GM19324 (cell line): Measurements from ENCODE around the gene AGBL4.
"Not testable (repeated sequence)": the region's sequence is repeated elsewhere in the genome, so short reads cannot be mapped to it uniquely, and the experiment has no call there.

Experiments used
- ATAC-seq: cut with Tn5 transposase; IDR thresholded peaks from one replicate; pipeline ENCODE4 v1.9.1; 2021; ENCODE audit warnings: mild to moderate bottlenecking, moderate library complexity; ENCODE audit not compliant: unreplicated experiment, low FRiP score

The AGBL4 gene

DNA sequence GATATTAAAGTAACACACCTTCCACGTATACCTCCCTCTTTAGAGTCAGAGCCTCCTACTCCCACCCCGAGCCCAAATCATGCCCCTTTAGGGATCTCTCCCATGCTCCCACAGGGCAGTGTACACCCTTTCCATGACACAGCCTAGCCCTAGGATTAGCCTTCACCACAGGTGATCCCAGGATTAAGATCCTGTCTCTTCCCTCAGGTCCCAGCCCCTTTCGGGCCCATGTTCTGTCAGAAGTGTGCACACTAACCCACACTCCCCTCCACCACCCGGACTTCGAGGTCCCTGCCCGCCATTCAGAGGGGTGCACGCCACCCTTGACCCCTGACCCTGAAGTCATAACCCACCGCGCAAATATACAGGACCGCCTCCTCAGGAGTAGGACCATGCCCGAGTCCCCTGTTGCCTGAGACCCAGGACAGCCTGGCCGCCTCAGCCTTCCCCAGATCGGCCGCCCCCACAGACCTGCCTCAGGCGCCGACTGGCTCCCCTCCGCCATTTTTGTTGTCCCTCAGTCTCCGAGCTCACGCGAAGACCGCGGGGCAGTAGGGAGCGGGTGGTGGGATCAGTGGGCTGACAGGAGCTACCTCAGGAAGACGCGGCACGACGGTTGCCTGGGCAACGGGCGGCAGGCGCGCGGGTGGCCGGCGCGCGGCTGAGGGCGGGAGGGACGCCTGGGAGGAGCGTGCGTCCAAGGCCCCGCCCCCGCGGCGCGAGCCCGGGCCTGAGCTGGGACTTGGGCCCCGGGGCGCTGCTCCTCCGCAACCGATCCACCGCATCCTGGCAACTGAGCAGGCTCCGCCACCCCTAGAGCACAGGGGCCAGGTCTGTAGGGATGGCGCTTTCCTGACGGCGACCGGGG lies at the start of gene AGBL4:
Gene AGBL4, minus strand, starts transcription at position 663 of the 868 bp plus-strand sequence.
- ATAC-seq = no peak

GRCh38 chr1:50066806-50067205 lies 43.1 kb upstream of the AGBL4 start:
- ATAC-seq = no peak

- no peak for ATAC-seq
Observed at GRCh38 chr1:50060279-50060678, 36.5 kb upstream of the AGBL4 start.

DNA sequence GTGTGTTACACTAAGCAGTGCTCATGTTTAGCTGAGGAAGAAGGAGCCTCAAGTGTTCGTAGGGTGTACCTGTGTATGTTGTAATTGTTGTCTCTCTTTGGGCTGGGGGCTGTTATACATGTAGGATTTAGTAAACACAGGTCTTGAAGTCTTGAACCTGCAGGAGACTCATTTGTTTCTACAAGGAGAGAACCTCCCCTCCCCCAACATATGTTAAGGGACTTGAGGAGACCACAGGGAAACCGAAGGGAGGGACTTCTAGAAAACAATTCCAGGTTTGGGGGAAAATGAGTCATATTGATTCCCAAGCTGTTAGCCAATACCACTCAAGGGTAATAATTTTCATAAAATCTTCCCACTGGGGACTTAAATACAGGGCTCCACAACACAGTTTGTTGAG lies 25.0 kb upstream of the AGBL4 start:
- ATAC-seq = no peak

DNA sequence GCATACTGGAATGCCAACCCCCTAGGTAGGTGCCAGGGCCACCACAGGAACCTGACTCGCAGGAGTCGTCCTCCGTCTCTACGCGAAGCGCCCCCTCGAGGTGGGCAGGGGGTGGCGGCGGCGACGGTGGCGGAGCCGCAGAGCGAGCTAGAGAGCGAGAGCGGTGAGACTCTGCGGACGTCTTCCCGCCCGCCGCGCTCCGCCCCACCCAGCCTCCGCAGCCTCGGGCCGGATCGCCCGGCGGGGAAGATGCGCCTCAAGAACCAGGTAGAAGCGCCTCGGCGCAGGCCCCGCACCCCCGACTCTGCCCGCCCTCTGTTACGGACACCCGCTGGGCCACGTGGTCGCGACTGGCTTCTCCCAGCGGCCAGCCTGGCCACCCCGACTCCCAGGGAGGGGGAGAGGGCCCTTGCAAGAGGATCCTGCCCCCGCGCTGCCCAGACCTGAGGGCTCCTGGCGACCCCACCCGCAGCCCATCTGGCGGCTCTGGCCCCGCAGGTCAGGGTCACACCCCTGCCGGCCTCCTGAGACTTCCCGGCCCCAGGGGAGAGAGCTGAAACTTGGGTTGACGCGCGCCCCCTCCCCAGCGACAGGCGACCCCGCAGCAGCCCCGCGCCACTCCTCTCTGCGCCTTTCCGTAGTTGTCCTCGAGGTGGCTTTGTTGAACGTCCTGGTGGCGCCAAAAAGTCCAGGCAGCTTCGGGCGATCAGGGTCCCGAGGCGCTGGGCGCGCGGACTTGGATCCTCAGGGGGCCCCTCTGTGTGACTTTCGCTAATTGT lies 24.4 kb upstream of the AGBL4 start:
- ATAC-seq = no peak

DNA sequence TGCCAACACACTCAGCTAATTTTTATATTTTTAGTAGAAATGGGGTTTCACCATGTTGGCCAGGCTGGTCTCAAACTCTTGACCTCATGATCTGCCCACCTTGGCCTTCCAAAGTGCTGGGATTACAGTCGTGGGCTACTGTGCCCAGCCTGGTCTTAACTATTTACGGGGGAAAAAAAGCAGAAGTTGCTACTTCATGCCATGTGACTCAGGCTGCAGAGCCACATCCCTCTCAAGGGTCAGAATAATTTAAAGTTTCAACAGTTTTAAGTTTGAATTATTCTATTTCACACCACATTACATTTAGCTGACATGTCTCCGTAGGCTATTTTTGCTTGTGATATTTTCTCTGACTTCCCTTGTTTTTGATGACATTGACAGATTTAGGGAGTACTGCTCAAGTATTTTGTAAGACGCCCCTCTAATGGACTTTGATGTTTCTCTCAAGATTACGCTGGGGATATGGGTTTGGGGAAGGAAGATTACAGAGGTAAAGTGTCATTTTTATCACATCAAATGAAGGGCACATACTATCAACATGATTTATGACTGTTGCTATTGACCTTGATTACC lies 14.6 kb upstream of the AGBL4 start:
- ATAC-seq = no peak

DNA sequence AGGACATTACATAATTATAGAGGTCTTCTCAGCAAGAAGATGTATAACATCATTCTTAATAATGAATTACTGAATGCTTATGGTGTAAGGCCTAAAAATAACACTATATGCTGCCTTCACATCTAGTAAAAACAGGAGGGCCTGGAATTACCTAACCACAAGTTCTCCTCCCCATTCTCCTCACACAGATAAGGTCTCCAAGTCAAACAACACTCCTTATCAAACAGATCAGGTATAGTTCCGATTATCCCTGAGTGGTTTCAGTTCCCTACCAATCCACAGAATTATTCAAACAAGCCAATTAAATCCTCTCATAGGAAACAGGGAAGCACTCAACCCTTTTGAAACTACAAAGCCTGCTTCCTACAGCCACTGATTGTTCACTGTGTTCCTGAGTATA lies 4.0 kb upstream of the AGBL4 start:
- ATAC-seq = no peak

DNA sequence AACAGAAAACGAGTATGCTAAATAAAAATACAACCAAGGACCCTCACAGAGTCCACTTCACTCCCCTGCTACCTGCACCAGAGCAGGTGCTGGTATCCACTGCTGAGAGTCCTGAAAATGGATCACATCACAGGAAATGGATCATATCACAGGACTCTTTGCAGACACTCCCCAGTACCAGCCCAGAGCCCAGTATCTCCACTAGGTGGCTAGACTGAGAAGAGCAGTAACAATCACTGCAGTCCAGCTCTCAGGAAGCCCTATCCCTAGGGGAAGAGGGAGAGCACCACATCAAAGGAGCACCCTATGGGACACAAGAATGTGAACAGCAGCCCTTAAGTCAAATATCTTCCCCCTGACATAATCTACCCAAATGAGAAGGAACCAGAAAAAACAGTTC lies 28.0 kb downstream of the AGBL4 start:
- no peak for ATAC-seq

DNA sequence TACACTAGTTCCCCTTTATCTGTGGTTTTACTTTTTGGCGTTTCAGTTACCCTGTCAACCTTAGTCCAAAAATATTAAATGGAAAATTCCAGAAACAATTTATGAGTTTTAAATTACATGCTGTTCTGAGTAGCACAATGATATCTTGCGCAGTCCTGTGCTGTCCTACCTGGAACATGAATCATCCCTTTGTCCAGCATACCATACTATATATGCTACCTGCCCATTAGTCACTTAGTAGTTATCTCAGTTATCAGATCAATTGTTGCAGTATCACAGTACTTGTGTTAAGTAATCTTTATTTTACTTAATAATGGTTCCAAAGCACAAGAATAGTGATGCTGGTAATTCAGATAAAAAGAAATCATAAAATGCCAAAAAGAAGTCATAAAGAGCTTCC lies 52.7 kb downstream of the AGBL4 start:
- no peak for ATAC-seq

- no peak for ATAC-seq
Observed at GRCh38 chr1:49951385-49951784, 72.4 kb downstream of the AGBL4 start.

GRCh38 chr1:49915301-49915700 lies 108.5 kb downstream of the AGBL4 start:
- not testable (repeated sequence) for ATAC-seq

DNA sequence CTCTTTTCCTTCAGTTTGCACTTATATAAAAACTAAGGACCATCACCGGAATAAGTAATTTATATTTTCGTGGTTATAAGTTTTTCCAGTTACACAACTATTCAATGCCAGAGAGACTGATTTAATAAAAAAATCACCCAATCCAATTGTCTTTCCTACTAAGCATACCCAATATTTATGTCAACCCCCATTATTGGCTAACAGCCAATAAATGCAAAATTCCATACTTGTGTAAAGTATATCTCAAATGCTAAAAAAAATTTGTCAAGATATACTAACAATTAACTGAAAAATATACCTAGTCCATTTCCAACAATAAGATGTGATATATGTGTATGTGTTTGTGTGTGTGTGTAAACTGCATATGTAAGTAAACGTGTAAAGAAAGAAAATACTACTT lies 117.4 kb downstream of the AGBL4 start:
- ATAC-seq = no peak

- ATAC-seq = no peak
Observed at GRCh38 chr1:49864581-49864980, 159.2 kb downstream of the AGBL4 start.

DNA sequence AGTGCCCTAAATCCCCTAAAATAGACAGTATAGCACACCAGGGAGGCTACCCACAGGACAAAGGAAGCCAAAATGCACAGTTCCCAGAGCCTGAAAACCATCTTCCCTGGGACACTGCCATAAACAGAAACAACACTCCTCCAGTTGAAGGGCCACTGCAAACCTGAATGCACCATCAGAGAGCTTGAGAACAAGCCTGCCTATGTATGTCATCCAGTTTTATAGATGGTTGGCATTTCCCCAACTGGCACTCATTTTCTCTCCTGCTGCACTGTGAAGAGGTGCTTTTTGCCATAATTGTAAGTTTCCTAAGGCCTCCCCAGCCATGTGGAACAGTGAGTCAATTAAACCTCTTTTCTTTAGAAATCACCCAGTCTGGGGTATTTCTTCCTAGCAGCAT lies 169.0 kb downstream of the AGBL4 start:
- no peak for ATAC-seq

DNA sequence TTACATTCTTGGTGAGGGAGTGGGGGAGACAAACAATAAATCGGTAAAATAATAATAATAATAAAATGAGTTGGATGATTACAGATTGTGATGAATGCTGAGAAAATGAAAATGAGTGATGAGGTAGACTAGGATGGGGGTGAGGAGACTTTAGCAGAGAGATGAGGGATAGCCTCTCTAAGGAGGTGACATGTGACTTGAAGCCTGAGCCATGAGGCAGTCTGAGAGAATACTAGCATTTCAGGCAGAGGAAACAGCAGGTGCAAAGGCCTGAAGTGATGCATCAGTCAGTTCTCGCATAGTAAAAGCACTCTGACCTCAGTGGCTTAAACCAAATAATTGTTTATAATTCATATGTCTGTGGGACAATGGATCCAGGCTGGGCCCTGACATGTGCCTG lies 181.2 kb downstream of the AGBL4 start:
- no peak for ATAC-seq

DNA sequence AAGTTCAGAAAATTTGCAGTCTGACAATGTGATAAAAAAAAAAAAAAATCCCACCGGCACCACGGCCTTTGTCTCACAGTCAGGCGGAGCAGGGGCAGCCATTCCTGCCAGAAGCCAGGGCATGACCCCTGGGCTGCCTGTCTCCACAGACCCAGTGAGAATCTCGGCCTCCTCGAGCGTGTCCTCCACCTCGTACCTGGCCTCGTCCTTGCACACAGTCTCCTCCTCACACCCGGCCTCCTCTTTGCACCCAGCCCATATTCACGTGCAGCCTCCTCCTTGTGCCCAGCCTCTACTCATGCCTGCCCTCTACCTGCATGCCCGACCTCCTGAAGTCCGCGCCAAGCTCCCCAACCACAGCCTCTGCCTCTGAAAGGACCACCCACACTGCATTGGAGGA lies 182.0 kb downstream of the AGBL4 start:
- ATAC-seq = no peak

DNA sequence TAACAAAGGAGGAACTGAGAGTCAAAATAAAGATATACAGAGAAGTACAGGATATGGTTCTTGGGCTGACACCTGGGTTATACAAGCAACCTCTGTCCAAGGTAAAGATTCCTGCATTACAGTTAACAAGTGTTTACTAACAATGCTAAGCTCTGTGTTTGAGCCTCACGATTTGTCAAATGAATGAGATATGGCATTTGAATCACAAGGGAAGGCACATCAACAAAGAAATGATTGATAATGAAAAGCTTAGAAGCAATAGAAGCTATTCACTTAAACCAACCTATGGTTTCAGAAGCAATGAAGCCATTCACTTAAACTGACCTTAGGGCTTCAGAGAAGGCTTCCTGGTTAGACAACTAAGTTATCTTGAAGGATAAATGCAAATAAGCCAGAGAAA lies 199.5 kb downstream of the AGBL4 start:
- no peak for ATAC-seq

DNA sequence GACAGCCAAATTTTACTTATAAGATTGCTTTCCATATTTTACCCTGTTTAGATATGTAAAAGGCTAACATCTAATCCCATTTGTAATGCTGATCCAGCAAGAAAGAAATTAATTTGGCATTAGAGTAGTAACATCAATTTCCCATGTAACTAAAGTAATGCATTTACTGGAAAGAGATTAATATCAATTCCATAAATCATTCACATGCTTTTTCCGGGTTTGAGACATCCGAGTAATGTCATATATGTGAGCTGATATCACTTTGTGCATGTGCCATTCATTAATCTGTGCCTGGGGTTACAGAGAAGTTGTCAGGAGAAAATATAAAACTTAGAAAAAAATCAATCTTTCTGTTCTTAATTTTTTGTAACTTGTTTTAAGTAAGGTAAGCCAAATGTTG lies 206.1 kb downstream of the AGBL4 start:
- no peak for ATAC-seq

DNA sequence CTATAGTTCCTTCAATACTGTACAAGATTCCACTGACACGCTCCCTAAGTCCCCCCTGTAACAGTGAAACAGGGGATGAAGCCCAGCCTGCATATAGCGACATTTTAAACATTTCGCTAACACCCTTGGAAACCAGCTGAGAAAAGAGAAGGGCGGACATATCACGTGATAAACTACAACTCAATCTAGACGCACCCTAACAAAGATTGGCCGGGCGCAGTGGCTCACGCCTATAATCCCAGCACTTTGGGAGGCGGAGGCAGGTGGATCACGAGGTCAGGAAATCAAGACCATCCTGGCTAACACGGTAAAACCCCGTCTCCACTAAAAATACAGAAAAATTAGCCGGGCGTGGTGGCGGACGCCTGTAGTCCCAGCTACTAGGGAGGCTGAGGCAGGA lies 236.7 kb downstream of the AGBL4 start:
- ATAC-seq = not testable (repeated sequence)

- no peak for ATAC-seq
Observed at GRCh38 chr1:49765034-49765433, 258.7 kb downstream of the AGBL4 start.

DNA sequence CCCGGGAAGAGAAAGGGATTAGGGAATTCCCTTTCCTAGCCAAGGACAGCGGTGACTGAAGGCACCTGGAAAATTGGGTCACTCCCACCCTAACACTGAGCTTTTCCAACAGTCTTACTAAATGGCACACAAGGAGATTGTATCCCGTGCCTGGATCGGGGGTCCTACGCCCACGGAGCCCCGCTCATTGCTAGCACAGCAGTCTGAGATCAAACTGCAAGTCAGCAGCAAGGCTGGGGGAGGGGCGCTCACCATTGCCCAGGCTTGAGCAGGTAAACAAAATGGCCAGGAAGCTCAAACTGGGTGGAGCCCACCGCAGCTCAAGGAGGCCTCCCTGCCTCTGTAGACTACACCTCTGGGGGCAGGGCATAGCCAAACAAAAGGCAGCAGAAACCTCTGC lies 285.6 kb downstream of the AGBL4 start:
- not testable (repeated sequence) for ATAC-seq
